GM12891 (cell line): ENCODE results near the gene CDK14.

Experiments used
- POLR2A ChIP-seq: IDR thresholded peaks from 2 replicates; pipeline ENCODE4 v1.6.1; 2011; ENCODE audit warnings: low read depth, low read length, control low read depth
- POLR2AphosphoS5 ChIP-seq: IDR thresholded peaks from 2 replicates; pipeline ENCODE4 v1.6.1; 2011; ENCODE audit warnings: low read depth, low read length, control low read depth
- SPI1 ChIP-seq: IDR thresholded peaks from 2 replicates; pipeline ENCODE4 v1.6.1; 2011; ENCODE audit warnings: low read depth, low read length, control low read depth

DNA sequence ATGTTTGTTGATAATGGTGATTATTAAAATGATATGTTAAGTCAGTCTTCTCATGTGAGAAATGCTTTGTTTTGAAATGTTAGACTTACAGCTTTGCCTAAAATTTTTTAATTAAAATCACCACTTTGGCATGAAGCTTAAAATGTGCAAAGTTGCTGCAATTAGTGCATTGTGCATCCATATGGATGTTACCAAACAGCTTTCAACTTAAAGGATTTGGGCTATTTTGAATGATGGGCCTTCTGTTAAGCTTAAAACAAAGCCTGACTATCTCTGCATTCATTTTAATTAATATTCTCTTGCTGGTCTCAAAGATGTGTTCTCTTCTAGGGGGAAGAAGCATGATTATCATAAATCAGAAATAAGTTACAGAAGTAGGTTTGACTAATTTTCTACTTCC is 603.5 kb downstream of the CDK14 start:
- TF ChIP-seq POLR2AphosphoS5 = no peak
- TF ChIP-seq SPI1 = no peak
- TF ChIP-seq POLR2A = no peak
